Activated CD8-positive, alpha-beta memory T cell treated with anti-CD3 and anti-CD28 coated beads, Interleukin-2, amount 10 ng/mL, durations not matched to agents 7 days and 5 days (primary cell): ENCODE data around the gene REEP1. TPM values are rescaled to one million over a fixed set of nuclear protein-coding genes. Genes with fewer than 3 reads are reported as not detected.
"Not testable (repeated sequence)": the region's sequence is repeated elsewhere in the genome, so short reads cannot be mapped to it uniquely, and the experiment has no call there.

Source experiments
- ATAC-seq: fragments of 150-1000 bp; cut with Tn5 transposase; one replicate; pipeline ENCODE4 v1.10.0; 2021; ENCODE audit warnings: moderate library complexity
- CTCF ChIA-PET: fragments of 350-600 bp; sonication (Branson Sonifier 250); formaldehyde crosslinking; loops from one replicate; lab custom pipeline; 2021; ENCODE audit warnings: antibody characterized with exemption; lab: Charles Lee
- DNase-seq: peaks from one replicate; pipeline ENCODE4 v3.0.0-alpha.2; 2020
- H3K27ac Mint-ChIP-seq: one replicate; pipeline ENCODE4 v1.8.0; 2021; ENCODE audit warnings: mild to moderate bottlenecking, mixed read lengths
- H3K27me3 Mint-ChIP-seq: one replicate; pipeline ENCODE4 v1.8.0; 2021; ENCODE audit warnings: mixed read lengths
- H3K36me3 Mint-ChIP-seq: one replicate; pipeline ENCODE4 v1.8.0; 2021; ENCODE audit warnings: mild to moderate bottlenecking, mixed read lengths
- H3K4me1 Mint-ChIP-seq: one replicate; pipeline ENCODE4 v1.8.0; 2021; ENCODE audit warnings: mixed read lengths
- H3K4me3 Mint-ChIP-seq: one replicate; pipeline ENCODE4 v1.8.0; 2021; ENCODE audit warnings: mild to moderate bottlenecking, moderate library complexity, mixed read lengths
- H3K9me3 Mint-ChIP-seq: one replicate; pipeline ENCODE4 v1.8.0; 2022; ENCODE audit warnings: low read depth, mixed read lengths
- total RNA-seq, 2 experiments: library from RNA; stranded (reverse); gene quantifications; one replicate each; pipeline ENCODE4 v1.2.3, GENCODE V29; 2021

The REEP1 gene
- total RNA-seq, 2 experiments from 2014 or later = 0.16 TPM; not detected in 1

- no peak for DNase-seq
- Mint-ChIP-seq H3K27me3 (peaks cover 4% of the 10 kb centered on the region), H3K4me3 (no peak overlapping the region), H3K36me3 (peaks cover 2% of the 10 kb centered on the region), H3K4me1 (peaks cover 18% of the 10 kb centered on the region), H3K9me3 (no peaks in the 10 kb centered on the region), H3K27ac (no peak overlapping the region)
- CTCF ChIA-PET = interaction anchor here (0.7 to 3.4 kb wide), 5 partner anchors 123 to 147 kb away, joined by 3 to 22 read pairs (median 3); no protein-coding TSS in a partner anchor
- ATAC-seq = no peak
Observed at GRCh38 chr2:86366651-86367498, 29.4 kb upstream of the REEP1 start.

GRCh38 chr2:86364894-86365293 lies 27.5 kb upstream of the REEP1 start:
- no peak overlapping the region for H3K4me3 Mint-ChIP-seq
- H3K36me3 Mint-ChIP-seq = peaks cover 2% of the 10 kb centered on the region
- peaks cover 13% of the 10 kb centered on the region for H3K4me1 Mint-ChIP-seq
- H3K27ac Mint-ChIP-seq = no peak overlapping the region
- ATAC-seq (no peak), DNase-seq (no peak)
- CTCF ChIA-PET = interaction anchor here (1.4 kb wide), 1 partner anchor 143 kb away, joined by 3 read pairs; no protein-coding TSS in a partner anchor
- peaks cover 11% of the 10 kb centered on the region for H3K27me3 Mint-ChIP-seq
- H3K9me3 Mint-ChIP-seq = no peaks in the 10 kb centered on the region

- H3K4me3 Mint-ChIP-seq = no peak overlapping the region
- peaks cover 15% of the 10 kb centered on the region for H3K27me3 Mint-ChIP-seq
- no peaks in the 10 kb centered on the region for H3K9me3 Mint-ChIP-seq
- no peak for ATAC-seq
- H3K36me3 Mint-ChIP-seq = no peaks in the 10 kb centered on the region
- H3K27ac Mint-ChIP-seq = no peak overlapping the region
- CTCF ChIA-PET = interaction anchor here (1.0 kb wide), 1 partner anchor 140 kb away, joined by 3 read pairs; no protein-coding TSS in a partner anchor
- DNase-seq = no peak
- peaks cover 3% of the 10 kb centered on the region for H3K4me1 Mint-ChIP-seq
Observed at GRCh38 chr2:86360776-86361175, 23.4 kb upstream of the REEP1 start.

- no peak overlapping the region for H3K27ac Mint-ChIP-seq
- ATAC-seq = no peak
Observed at GRCh38 chr2:86358957-86359356, 21.5 kb upstream of the REEP1 start.

GRCh38 chr2:86357392-86357963 lies 20.1 kb upstream of the REEP1 start:
- no peak overlapping the region for H3K4me3 Mint-ChIP-seq
- H3K27me3 Mint-ChIP-seq = peaks cover 15% of the 10 kb centered on the region
- H3K36me3 Mint-ChIP-seq = no peaks in the 10 kb centered on the region
- H3K4me1 Mint-ChIP-seq = no peaks in the 10 kb centered on the region
- CTCF ChIA-PET = interaction anchor here (1.1 kb wide), 1 partner anchor 137 kb away, joined by 3 read pairs; no protein-coding TSS in a partner anchor
- DNase-seq = no peak
- no peaks in the 10 kb centered on the region for H3K9me3 Mint-ChIP-seq
- ATAC-seq = no peak
- H3K27ac Mint-ChIP-seq = no peak overlapping the region

More at GRCh38 chr2:86358957-86359356, 21.5 kb upstream of the REEP1 start:
- no peaks in the 10 kb centered on the region for H3K4me1 Mint-ChIP-seq
- CTCF ChIA-PET = interaction anchor here (1.6 kb wide), 1 partner anchor 13 kb away, joined by 3 read pairs; no protein-coding TSS in a partner anchor
- no peak overlapping the region for H3K4me3 Mint-ChIP-seq
- H3K9me3 Mint-ChIP-seq = no peaks in the 10 kb centered on the region
- H3K36me3 Mint-ChIP-seq = no peaks in the 10 kb centered on the region
- H3K27me3 Mint-ChIP-seq = peaks cover 16% of the 10 kb centered on the region
- no peak for DNase-seq

GRCh38 chr2:86352727-86353221 lies 15.3 kb upstream of the REEP1 start:
- H3K4me1 Mint-ChIP-seq = no peaks in the 10 kb centered on the region
- no peaks in the 10 kb centered on the region for H3K36me3 Mint-ChIP-seq
- no peaks in the 10 kb centered on the region for H3K9me3 Mint-ChIP-seq
- no peak overlapping the region for H3K4me3 Mint-ChIP-seq
- ATAC-seq (no peak), DNase-seq (peak; percentile 26)
- H3K27me3 Mint-ChIP-seq = peaks cover 15% of the 10 kb centered on the region
- CTCF ChIA-PET = no interaction called here
- H3K27ac Mint-ChIP-seq = no peak overlapping the region

GRCh38 chr2:86352137-86352726 lies 14.8 kb upstream of the REEP1 start:
- ATAC-seq = no peak
- H3K9me3 Mint-ChIP-seq = no peaks in the 10 kb centered on the region
- no peaks in the 10 kb centered on the region for H3K4me1 Mint-ChIP-seq
- peaks cover 20% of the 10 kb centered on the region for H3K27me3 Mint-ChIP-seq
- no peaks in the 10 kb centered on the region for H3K36me3 Mint-ChIP-seq
- no peak overlapping the region for H3K4me3 Mint-ChIP-seq
- CTCF ChIA-PET = interaction anchor here (1.6 kb wide), 1 partner anchor 19 kb away, joined by 4 read pairs; no protein-coding TSS in a partner anchor
- DNase-seq = no peak
- no peak overlapping the region for H3K27ac Mint-ChIP-seq

GRCh38 chr2:86350751-86351150 lies 13.3 kb upstream of the REEP1 start:
- CTCF ChIA-PET = interaction anchor here (1.6 kb wide), 1 partner anchor 18 kb away, joined by 4 read pairs; no protein-coding TSS in a partner anchor
- Mint-ChIP-seq H3K27ac (no peak overlapping the region), H3K9me3 (no peaks in the 10 kb centered on the region), H3K4me3 (no peak overlapping the region), H3K36me3 (no peaks in the 10 kb centered on the region), H3K27me3 (peaks cover 33% of the 10 kb centered on the region), H3K4me1 (no peaks in the 10 kb centered on the region)
- ATAC-seq = no peak
- DNase-seq = no peak

GRCh38 chr2:86347401-86347800 lies 10.0 kb upstream of the REEP1 start:
- peaks cover 45% of the 10 kb centered on the region for H3K27me3 Mint-ChIP-seq
- DNase-seq = no peak
- H3K4me1 Mint-ChIP-seq = no peaks in the 10 kb centered on the region
- H3K4me3 Mint-ChIP-seq = no peak overlapping the region
- H3K36me3 Mint-ChIP-seq = peaks cover 1% of the 10 kb centered on the region
- ATAC-seq = no peak
- no peak overlapping the region for H3K27ac Mint-ChIP-seq
- no peaks in the 10 kb centered on the region for H3K9me3 Mint-ChIP-seq
- CTCF ChIA-PET = no interaction called here

GRCh38 chr2:86345783-86346370 lies 8.5 kb upstream of the REEP1 start:
- DNase-seq, H3K36me3 Mint-ChIP-seq, ATAC-seq, H3K4me1 Mint-ChIP-seq, CTCF ChIA-PET, H3K9me3 Mint-ChIP-seq, H3K27ac Mint-ChIP-seq, H3K4me3 Mint-ChIP-seq: not testable (repeated sequence)
- H3K27me3 Mint-ChIP-seq = peaks cover 59% of the 10 kb centered on the region

GRCh38 chr2:86344404-86344803 lies 7.0 kb upstream of the REEP1 start:
- Mint-ChIP-seq H3K4me1 (no peaks in the 10 kb centered on the region), H3K4me3 (no peak overlapping the region), H3K27me3 (peaks cover 71% of the 10 kb centered on the region), H3K9me3 (peaks cover 8% of the 10 kb centered on the region), H3K27ac (no peak overlapping the region), H3K36me3 (peaks cover 2% of the 10 kb centered on the region)
- no peak for ATAC-seq
- no peak for DNase-seq
- CTCF ChIA-PET = no interaction called here

- no peak overlapping the region for H3K4me3 Mint-ChIP-seq
- H3K9me3 Mint-ChIP-seq = peaks cover 8% of the 10 kb centered on the region
- H3K27ac Mint-ChIP-seq = no peak overlapping the region
- CTCF ChIA-PET = no interaction called here
- peaks cover 5% of the 10 kb centered on the region for H3K4me1 Mint-ChIP-seq
- ATAC-seq = no peak
- no peak for DNase-seq
- H3K27me3 Mint-ChIP-seq = peaks cover 78% of the 10 kb centered on the region
- peaks cover 2% of the 10 kb centered on the region for H3K36me3 Mint-ChIP-seq
Observed at GRCh38 chr2:86342488-86342887, 5.1 kb upstream of the REEP1 start.

- H3K9me3 Mint-ChIP-seq = peaks cover 8% of the 10 kb centered on the region
- H3K4me3 Mint-ChIP-seq = no peak overlapping the region
- H3K36me3 Mint-ChIP-seq = peaks cover 2% of the 10 kb centered on the region
- H3K27me3 Mint-ChIP-seq = peaks cover 75% of the 10 kb centered on the region
- ATAC-seq (no peak), DNase-seq (no peak)
- H3K27ac Mint-ChIP-seq = no peak overlapping the region
- peaks cover 10% of the 10 kb centered on the region for H3K4me1 Mint-ChIP-seq
- CTCF ChIA-PET = no interaction called here
Observed at GRCh38 chr2:86341470-86341869, 4.0 kb upstream of the REEP1 start.
